ENCODE data around the gene SLC25A10.
"Not testable (repeated sequence)": the region's sequence is repeated elsewhere in the genome, so short reads cannot be mapped to it uniquely, and the experiment has no call there.

SLC25A10 gene

GRCh38 chr17:81711814-81712467, at the start of gene SLC25A10:
Gene SLC25A10 (plus strand): TSS chr17:81712284. CDS start chr17:81712427, 143 bp downstream.
- peak; percentile 76 for DNase-seq (ENCODE audit: low read depth)

- DNase-seq (ENCODE audit: low read depth): no peak
These were observed 48.0 kb upstream of the SLC25A10 start for GRCh38 chr17:81664051-81664470.

GRCh38 chr17:81665205-81666091, 46.6 kb upstream of the SLC25A10 start:
- DNase-seq (ENCODE audit: low read depth): no peak

- DNase-seq (ENCODE audit: low read depth): no peak
These were observed 46.1 kb upstream of the SLC25A10 start for GRCh38 chr17:81666092-81666341.

- DNase-seq (ENCODE audit: low read depth): peak; percentile 90
These were observed 45.5 kb upstream of the SLC25A10 start, which contains the start of the genes CCDC137 and OXLD1 for GRCh38 chr17:81666342-81667191. Gene CCDC137 (plus strand): TSS chr17:81666737. CDS start chr17:81666767, 30 bp downstream. Gene OXLD1 (minus strand): TSS chr17:81666605. CDS start chr17:81666577, 28 bp downstream.

- DNase-seq (ENCODE audit: low read depth): no peak
These were observed 44.3 kb upstream of the SLC25A10 start for GRCh38 chr17:81667754-81668153.

- no peak for DNase-seq (ENCODE audit: low read depth)
These were observed 39.6 kb upstream of the SLC25A10 start for GRCh38 chr17:81672504-81672903.

- DNase-seq (ENCODE audit: low read depth): no peak
These were observed 39.1 kb upstream of the SLC25A10 start for GRCh38 chr17:81672954-81673353.

GRCh38 chr17:81673561-81674258, 38.4 kb upstream of the SLC25A10 start:
- DNase-seq (ENCODE audit: low read depth): no peak

- DNase-seq (ENCODE audit: low read depth): not testable (repeated sequence)
These were observed 36.4 kb upstream of the SLC25A10 start for GRCh38 chr17:81675515-81676221.

- no peak for DNase-seq (ENCODE audit: low read depth)
These were observed 35.2 kb upstream of the SLC25A10 start for GRCh38 chr17:81676906-81677305.

GRCh38 chr17:81680150-81680549, 31.9 kb upstream of the SLC25A10 start:
- no peak for DNase-seq (ENCODE audit: low read depth)

- no peak for DNase-seq (ENCODE audit: low read depth)
These were observed 30.4 kb upstream of the SLC25A10 start for GRCh38 chr17:81681672-81682071.

- no peak for DNase-seq (ENCODE audit: low read depth)
These were observed 29.4 kb upstream of the SLC25A10 start for GRCh38 chr17:81682565-81683207.

- DNase-seq (ENCODE audit: low read depth): no peak
These were observed 28.9 kb upstream of the SLC25A10 start for GRCh38 chr17:81683208-81683583.

GRCh38 chr17:81683584-81684441, 28.3 kb upstream of the SLC25A10 start, which contains the start of the genes ARL16 and HGS:
Gene ARL16 (minus strand): TSS chr17:81683797. CDS start chr17:81683753, 44 bp downstream.
Gene HGS (plus strand): TSS chr17:81684011. CDS start chr17:81684067, 56 bp downstream.
- DNase-seq (ENCODE audit: low read depth): peak; percentile 93

- DNase-seq (ENCODE audit: low read depth): no peak
These were observed 27.6 kb upstream of the SLC25A10 start for GRCh38 chr17:81684442-81684911.

GRCh38 chr17:81685108-81685507, 27.0 kb upstream of the SLC25A10 start:
- no peak for DNase-seq (ENCODE audit: low read depth)

GRCh38 chr17:81686614-81687013, 25.5 kb upstream of the SLC25A10 start:
- DNase-seq (ENCODE audit: low read depth): no peak
